ENCODE results near the gene FNIP1.

DNA sequence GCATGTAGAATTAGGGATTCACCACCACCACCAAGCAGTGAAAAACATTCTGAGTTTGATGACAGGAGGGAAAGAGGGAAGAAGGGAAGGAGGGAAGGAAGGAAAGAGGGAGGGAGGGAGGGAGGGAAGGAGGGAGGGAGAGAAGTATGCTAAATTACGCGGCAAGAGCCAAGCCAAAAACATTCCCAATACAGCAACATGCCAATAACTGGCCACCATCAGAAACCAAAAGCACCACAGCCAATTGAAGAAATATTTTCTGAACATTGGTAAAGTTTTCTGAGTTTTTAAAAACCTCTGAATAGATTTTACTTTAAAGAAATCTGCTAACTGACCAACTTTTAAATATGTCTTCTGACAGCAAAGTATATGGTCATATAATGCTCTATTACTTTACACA, 36.0 kb downstream of the FNIP1 start:
- TF ChIP-seq POLR2A (IDR thresholded peaks at IDR 0.05) = no peak
- TF ChIP-seq CTCF (IDR thresholded peaks at IDR 0.05) = no peak
